Smooth muscle cell (in vitro differentiated cells): ENCODE measurements around the gene LHFPL3. TPM values are rescaled to one million over a fixed set of nuclear protein-coding genes. Genes with fewer than 3 reads are reported as not detected.

Source experiments
- DNase-seq: peaks from one replicate; lab custom pipeline; 2025; ENCODE audit not compliant: unreplicated experiment; lab: John Stamatoyannopoulos, UW
- H2AFZ ChIP-seq: fragments of 200-600 bp; sonication (generic); 2 replicates; pipeline ENCODE4 v1.6.0; 2016; ENCODE audit warnings: antibody characterized with exemption, low read depth, mild to moderate bottlenecking
- H3F3A ChIP-seq: fragments of 200-600 bp; sonication (generic); 2 replicates; pipeline ENCODE4 v1.6.0; 2017; ENCODE audit warnings: antibody characterized with exemption, low read depth
- H3K27ac ChIP-seq: fragments of 200-600 bp; sonication (generic); 2 replicates; pipeline ENCODE4 v1.5.1; 2016; ENCODE audit warnings: low read depth, mild to moderate bottlenecking
- H3K27me3 ChIP-seq: fragments of 200-600 bp; sonication (generic); 2 replicates; pipeline ENCODE4 v1.6.1; 2016; ENCODE audit warnings: low read depth, mild to moderate bottlenecking
- H3K36me3 ChIP-seq: fragments of 200-600 bp; sonication (generic); 2 replicates; pipeline ENCODE4 v1.5.1; 2016; ENCODE audit warnings: low read depth
- H3K4me1 ChIP-seq: fragments of 200-600 bp; sonication (generic); 2 replicates; pipeline ENCODE4 v1.5.1; 2016; ENCODE audit warnings: low read depth
- H3K4me2 ChIP-seq: fragments of 200-600 bp; sonication (generic); 2 replicates; pipeline ENCODE4 v1.6.0; 2016; ENCODE audit warnings: mild to moderate bottlenecking
- H3K4me3 ChIP-seq: fragments of 200-600 bp; sonication (generic); 2 replicates; pipeline ENCODE4 v1.5.1; 2016; ENCODE audit warnings: mild to moderate bottlenecking
- H3K79me2 ChIP-seq: fragments of 200-600 bp; sonication (generic); 2 replicates; pipeline ENCODE4 v1.6.0; 2016; ENCODE audit warnings: low read depth, mild to moderate bottlenecking
- H3K9ac ChIP-seq: fragments of 200-600 bp; sonication (generic); 2 replicates; pipeline ENCODE4 v1.6.0; 2016; ENCODE audit warnings: low read depth
- H3K9me3 ChIP-seq: fragments of 200-600 bp; sonication (generic); replicated peaks from 2 replicates; pipeline ENCODE4 v1.5.1; 2016; ENCODE audit warnings: low read depth
- H4K20me1 ChIP-seq: fragments of 200-600 bp; sonication (generic); 2 replicates; pipeline ENCODE4 v1.6.0; 2016; ENCODE audit warnings: low read depth
- whole genome bisulfite sequencing: methylation state at CpG from one replicate; pipeline ENCODE4 v1.1.7; 2016; ENCODE audit warnings: low lambda C conversion rate; 5-methylcytosine and 5-hydroxymethylcytosine counted together
- polyA plus RNA-seq: library from polyadenylated mRNA; unstranded; fragments of >200 nt; fragmentation: Nextera tagmentation; extraction: Ambion mirVana; gene quantifications from 2 replicates; pipeline ENCODE4 v1.2.1, GENCODE V29; 2016
- total RNA-seq: library from RNA; depleted of rRNA; stranded (reverse); fragments of >200 nt; gene quantifications from 2 replicates; pipeline ENCODE4 v1.2.3, GENCODE V29; 2014
- TF ChIP-seq, protein P1 (sequence below): fragments of 200-600 bp; sonication (generic); IDR thresholded peaks from 2 replicates; pipeline ENCODE4 v1.5.1; 2017; ENCODE audit warnings: borderline replicate concordance, mild to moderate bottlenecking, antibody characterized with exemption; ENCODE audit not compliant: insufficient read depth, poor library complexity, severe bottlenecking

Gene LHFPL3
- total and polyA plus RNA-seq, 2 experiments from 2014 or later, result not detected

DNA sequence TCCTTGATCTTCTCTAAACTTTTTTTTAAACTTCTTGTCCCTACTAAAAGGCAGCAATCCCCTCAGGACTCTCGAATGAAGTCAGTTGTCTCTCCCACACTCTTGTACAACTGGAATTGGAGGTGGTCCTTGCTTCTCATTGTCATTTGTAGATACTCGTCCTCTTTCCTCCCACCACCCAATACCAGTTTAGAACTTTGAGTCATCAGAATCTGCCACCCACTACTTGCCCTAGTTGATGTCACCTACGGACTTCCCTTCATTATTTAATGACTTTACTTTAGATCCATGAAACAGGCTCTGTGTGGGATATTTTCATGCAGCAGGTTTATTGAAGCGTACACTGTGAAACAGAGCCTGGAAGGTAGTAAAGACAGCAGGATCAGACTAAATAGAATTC, 28.6 kb upstream of the LHFPL3 start:
- no peak overlapping the region for H3K27ac ChIP-seq
- WGBS, result 55% methylated on average over 4 of the region's 4 CpGs
- no peak overlapping the region for H3K4me2 ChIP-seq
- H3K36me3 ChIP-seq, result no peaks in the 10 kb centered on the region
- TF ChIP-seq, protein P1, sequence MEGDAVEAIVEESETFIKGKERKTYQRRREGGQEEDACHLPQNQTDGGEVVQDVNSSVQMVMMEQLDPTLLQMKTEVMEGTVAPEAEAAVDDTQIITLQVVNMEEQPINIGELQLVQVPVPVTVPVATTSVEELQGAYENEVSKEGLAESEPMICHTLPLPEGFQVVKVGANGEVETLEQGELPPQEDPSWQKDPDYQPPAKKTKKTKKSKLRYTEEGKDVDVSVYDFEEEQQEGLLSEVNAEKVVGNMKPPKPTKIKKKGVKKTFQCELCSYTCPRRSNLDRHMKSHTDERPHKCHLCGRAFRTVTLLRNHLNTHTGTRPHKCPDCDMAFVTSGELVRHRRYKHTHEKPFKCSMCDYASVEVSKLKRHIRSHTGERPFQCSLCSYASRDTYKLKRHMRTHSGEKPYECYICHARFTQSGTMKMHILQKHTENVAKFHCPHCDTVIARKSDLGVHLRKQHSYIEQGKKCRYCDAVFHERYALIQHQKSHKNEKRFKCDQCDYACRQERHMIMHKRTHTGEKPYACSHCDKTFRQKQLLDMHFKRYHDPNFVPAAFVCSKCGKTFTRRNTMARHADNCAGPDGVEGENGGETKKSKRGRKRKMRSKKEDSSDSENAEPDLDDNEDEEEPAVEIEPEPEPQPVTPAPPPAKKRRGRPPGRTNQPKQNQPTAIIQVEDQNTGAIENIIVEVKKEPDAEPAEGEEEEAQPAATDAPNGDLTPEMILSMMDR, result no peak
- H3K27me3 ChIP-seq, result no peaks in the 10 kb centered on the region
- no peaks in the 10 kb centered on the region for H3K4me1 ChIP-seq
- no peaks in the 10 kb centered on the region for H3F3A ChIP-seq
- no peak for DNase-seq
- no peaks in the 10 kb centered on the region for H3K9me3 ChIP-seq
- no peaks in the 10 kb centered on the region for H3K79me2 ChIP-seq
- H3K9ac ChIP-seq, result no peak overlapping the region
- H4K20me1 ChIP-seq, result no peaks in the 10 kb centered on the region
- no peak overlapping the region for H3K4me3 ChIP-seq
- no peak overlapping the region for H2AFZ ChIP-seq

DNA sequence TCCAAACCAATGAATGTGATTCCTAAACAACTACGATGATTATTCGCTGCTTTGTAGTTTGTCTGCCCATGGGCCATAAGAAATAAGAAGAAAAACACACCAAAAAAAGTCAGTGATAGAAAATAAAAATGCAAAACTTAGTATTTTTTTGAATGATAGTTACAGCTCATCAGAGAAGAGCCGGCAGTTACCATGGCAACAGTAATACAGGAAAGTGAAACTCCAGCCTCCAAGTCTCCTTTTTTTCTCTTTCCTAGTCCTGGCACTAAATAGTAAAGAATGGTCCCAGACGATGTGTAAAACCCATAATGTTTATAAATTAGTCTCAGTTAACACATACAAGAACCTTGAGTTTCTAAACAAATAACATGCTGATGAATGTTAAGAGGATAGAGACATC, 21.6 kb upstream of the LHFPL3 start:
- DNase-seq, result no peak
- no peaks in the 10 kb centered on the region for H3K36me3 ChIP-seq
- H3K4me2 ChIP-seq, result no peak overlapping the region
- H3F3A ChIP-seq, result no peaks in the 10 kb centered on the region
- no peaks in the 10 kb centered on the region for H4K20me1 ChIP-seq
- whole genome bisulfite sequencing, result 84% methylated on average over 4 of the region's 4 CpGs
- H3K27me3 ChIP-seq, result no peaks in the 10 kb centered on the region
- H3K27ac ChIP-seq, result no peak overlapping the region
- no peaks in the 10 kb centered on the region for H3K79me2 ChIP-seq
- no peak overlapping the region for H3K4me3 ChIP-seq
- H3K4me1 ChIP-seq, result no peaks in the 10 kb centered on the region
- H3K9me3 ChIP-seq, result no peaks in the 10 kb centered on the region
- H3K9ac ChIP-seq, result no peak overlapping the region
- TF ChIP-seq, protein P1, result no peak
- no peak overlapping the region for H2AFZ ChIP-seq

DNA sequence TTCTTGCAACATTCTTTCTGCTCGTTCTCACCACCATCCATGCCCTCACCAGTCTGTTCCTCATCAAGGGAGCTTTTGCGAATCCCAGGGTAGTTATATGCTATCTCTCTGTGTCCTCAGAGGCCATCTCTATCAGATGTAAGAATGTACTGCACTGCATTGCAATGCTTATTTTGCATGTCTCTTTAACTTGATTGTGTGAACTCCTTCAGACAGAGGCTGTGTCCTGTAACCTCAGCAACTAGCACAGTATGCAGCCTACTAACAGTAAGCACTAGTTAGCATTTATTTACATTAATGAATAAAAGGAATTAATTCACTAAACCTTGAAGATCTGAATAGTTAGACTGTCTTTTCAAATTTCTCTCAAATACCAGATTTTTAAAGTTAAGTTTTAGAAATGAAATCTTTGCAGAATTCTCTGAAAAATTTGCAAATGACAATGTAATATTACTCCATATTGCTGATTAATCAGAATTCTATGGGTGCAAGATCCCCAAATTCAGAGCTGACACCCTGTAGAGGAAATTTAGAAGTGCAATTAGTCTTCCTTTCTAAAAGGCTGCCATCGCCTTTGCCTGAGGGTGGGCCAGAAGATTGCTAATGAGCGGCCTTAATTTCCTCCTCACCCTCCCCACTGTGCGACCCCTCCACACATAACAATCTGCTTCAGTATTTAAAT, 10.3 kb upstream of the LHFPL3 start:
- H3K9me3 ChIP-seq, result no peaks in the 10 kb centered on the region
- no peak overlapping the region for H3K4me3 ChIP-seq
- 59% methylated on average over 5 of the region's 5 CpGs for WGBS
- H2AFZ ChIP-seq, result no peak overlapping the region
- H3K27me3 ChIP-seq, result no peaks in the 10 kb centered on the region
- no peaks in the 10 kb centered on the region for H3K4me1 ChIP-seq
- H3K36me3 ChIP-seq, result no peaks in the 10 kb centered on the region
- no peak overlapping the region for H3K9ac ChIP-seq
- H3K4me2 ChIP-seq, result no peak overlapping the region
- TF ChIP-seq, protein P1, result no peak
- no peaks in the 10 kb centered on the region for H4K20me1 ChIP-seq
- H3F3A ChIP-seq, result no peaks in the 10 kb centered on the region
- no peak overlapping the region for H3K27ac ChIP-seq
- H3K79me2 ChIP-seq, result no peaks in the 10 kb centered on the region
- DNase-seq, result no peak

DNA sequence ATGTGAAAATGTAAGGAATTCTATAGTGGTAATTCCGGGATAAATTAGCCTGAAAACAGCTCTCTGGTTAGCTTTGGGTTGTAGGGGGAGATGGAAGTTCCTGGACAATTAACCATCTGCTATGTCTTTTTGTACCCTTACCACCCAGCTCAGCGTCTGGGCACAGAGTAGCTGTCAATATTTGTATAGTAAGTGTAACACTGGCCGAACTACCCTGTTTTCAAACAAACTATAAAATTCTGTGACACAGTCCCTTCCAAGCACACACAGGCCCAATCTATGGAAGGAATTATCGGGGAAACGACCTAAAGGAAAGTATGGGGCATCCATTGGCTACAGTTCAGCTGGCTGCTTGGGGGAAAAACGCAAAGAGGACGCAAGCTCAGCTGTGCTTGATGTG, 869 bp upstream of the LHFPL3 start:
- no peaks in the 10 kb centered on the region for H3K9me3 ChIP-seq
- DNase-seq, result no peak
- H3K79me2 ChIP-seq, result no peaks in the 10 kb centered on the region
- H3K4me2 ChIP-seq, result no peak overlapping the region
- no peak overlapping the region for H3K9ac ChIP-seq
- H3K4me1 ChIP-seq, result peaks cover 10% of the 10 kb centered on the region
- H3K36me3 ChIP-seq, result no peaks in the 10 kb centered on the region
- WGBS, result 61% methylated on average over 7 of the region's 7 CpGs
- H3K27me3 ChIP-seq, result peaks cover 82% of the 10 kb centered on the region
- H3F3A ChIP-seq, result no peaks in the 10 kb centered on the region
- TF ChIP-seq, protein P1, result no peak
- H2AFZ ChIP-seq, result no peak overlapping the region
- H3K4me3 ChIP-seq, result no peak overlapping the region
- H3K27ac ChIP-seq, result no peak overlapping the region
- H4K20me1 ChIP-seq, result no peaks in the 10 kb centered on the region
